Fibroblast of mammary gland (primary cell): ENCODE data around the gene GPER1.
A peak's percentile ranks its signal among the peaks of the same experiment; 100 is the strongest.

ENCODE experiments used
- DNase-seq: peaks from one replicate; pipeline ENCODE4 v3.0.0-alpha.2; 2010; ENCODE audit warnings: low read depth
- H3K4me3 ChIP-seq: 2 replicates; pipeline ENCODE4 v1.5.1; 2011; ENCODE audit warnings: low read depth, mild to moderate bottlenecking, low read length, moderate library complexity; ENCODE audit not compliant: control insufficient read depth
- CTCF ChIP-seq: conservative IDR thresholded peaks from 2 replicates; pipeline ENCODE4 v1.5.1; 2011; ENCODE audit warnings: low read depth, low read length, inconsistent platforms; ENCODE audit not compliant: control insufficient read depth, insufficient read depth

Gene GPER1

GRCh38 chr7:1127001-1127400 is 39.1 kb downstream of the GPER1 start:
- DNase-seq: no peak
- H3K4me3 ChIP-seq: no peak overlapping the region
- TF ChIP-seq CTCF: no peak

- TF ChIP-seq CTCF: no peak
- no peak overlapping the region for H3K4me3 ChIP-seq
- DNase-seq: no peak
Measured at GRCh38 chr7:1129431-1129830, 41.5 kb downstream of the GPER1 start.

- TF ChIP-seq CTCF: no peak
- DNase-seq: no peak
- H3K4me3 ChIP-seq: no peak overlapping the region
Measured at GRCh38 chr7:1130021-1130990, 42.4 kb downstream of the GPER1 start.

GRCh38 chr7:1131471-1132265 is 43.8 kb downstream of the GPER1 start:
- no peak overlapping the region for H3K4me3 ChIP-seq
- DNase-seq: no peak
- no peak for TF ChIP-seq CTCF

GRCh38 chr7:1134951-1135350 is 47.0 kb downstream of the GPER1 start:
- no peak for TF ChIP-seq CTCF
- no peak for DNase-seq
- H3K4me3 ChIP-seq: no peak overlapping the region

GRCh38 chr7:1136841-1137516 is 49.1 kb downstream of the GPER1 start:
- no peak for TF ChIP-seq CTCF
- peak overlapping the region; percentile 69 for H3K4me3 ChIP-seq
- no peak for DNase-seq
